Lower lobe of right lung (tissue), 2 donors: ENCODE data around the gene CYTH4. TPM values are rescaled to one million over a fixed set of nuclear protein-coding genes. Genes with fewer than 3 reads are reported as not detected.

Experiments
- ATAC-seq, 2 donors: fragments of 200-7000 bp; cut with Tn5 transposase; one replicate each; pipeline ENCODE4 v1.9.1; 2020 to 2022; ENCODE audit warnings: mild to moderate bottlenecking in 2 of 2, moderate library complexity in 2 of 2
- DNase-seq: peaks from one replicate; pipeline ENCODE4 v3.0.0-alpha.2; 2020
- H3K27ac ChIP-seq: fragments of 200-600 bp; one replicate; pipeline ENCODE4 v1.8.0; 2022
- H3K27me3 ChIP-seq: fragments of 200-600 bp; one replicate; pipeline ENCODE4 v1.8.0; 2022; ENCODE audit warnings: low read depth
- H3K36me3 ChIP-seq: fragments of 200-600 bp; one replicate; pipeline ENCODE4 v1.8.0; 2022; ENCODE audit warnings: mild to moderate bottlenecking
- H3K4me1 ChIP-seq: fragments of 200-600 bp; one replicate; pipeline ENCODE4 v1.8.0; 2022
- H3K4me3 ChIP-seq: fragments of 200-600 bp; one replicate; pipeline ENCODE4 v1.8.0; 2022; ENCODE audit warnings: mild to moderate bottlenecking
- H3K9me3 ChIP-seq: fragments of 200-600 bp; one replicate; pipeline ENCODE4 v1.8.0; 2022
- intact Hi-C: fragments of 100-400 bp; cut with DNase I; formaldehyde crosslinking; loops from one replicate; pipeline ENCODE4 v1.11.0; 2022
- total RNA-seq: library from RNA; stranded (reverse); fragmentation: NEBNext Ultra II Directional; extraction: Animal tissue kit (Norgen Biotek cat#: 25700); gene quantifications from one replicate; pipeline ENCODE4 v1.2.1, GENCODE V29; 2021
- TF ChIP-seq, protein P1 (sequence below): fragments of 200-600 bp; IDR thresholded peaks from one replicate; pipeline ENCODE4 v1.8.0; 2022; ENCODE audit warnings: antibody characterized with exemption, mild to moderate bottlenecking
- donor health status: DM: no; HTN: yes; CAD: no; lungs with severe emphysema.

The CYTH4 gene
- total RNA-seq, 1 donor from 2014 or later: 45.4 TPM

DNA sequence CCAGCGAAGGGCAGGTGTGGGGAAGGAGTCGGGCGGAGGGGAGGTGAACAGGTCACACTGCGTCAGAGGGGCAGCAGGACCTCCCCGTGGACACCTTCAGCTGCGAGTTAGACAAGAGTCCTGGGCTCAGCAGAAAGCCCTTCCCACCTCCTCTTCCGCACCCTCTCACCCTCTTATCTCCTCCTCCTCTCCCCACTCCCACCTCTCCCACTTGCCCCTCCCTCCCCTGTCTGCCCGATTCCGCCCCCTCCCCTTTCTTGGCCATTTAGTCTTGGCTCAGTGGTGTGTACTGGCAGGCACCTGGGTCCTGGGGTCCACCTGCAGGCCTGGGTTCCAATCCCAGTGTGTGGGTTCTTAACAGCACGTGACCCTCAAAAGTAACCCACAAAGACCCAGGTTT, 37.2 kb downstream of the CYTH4 start:
- H3K27me3 ChIP-seq: peaks cover 21% of the 10 kb centered on the region
- H3K4me3 ChIP-seq: no peak overlapping the region
- TF ChIP-seq, protein P1, sequence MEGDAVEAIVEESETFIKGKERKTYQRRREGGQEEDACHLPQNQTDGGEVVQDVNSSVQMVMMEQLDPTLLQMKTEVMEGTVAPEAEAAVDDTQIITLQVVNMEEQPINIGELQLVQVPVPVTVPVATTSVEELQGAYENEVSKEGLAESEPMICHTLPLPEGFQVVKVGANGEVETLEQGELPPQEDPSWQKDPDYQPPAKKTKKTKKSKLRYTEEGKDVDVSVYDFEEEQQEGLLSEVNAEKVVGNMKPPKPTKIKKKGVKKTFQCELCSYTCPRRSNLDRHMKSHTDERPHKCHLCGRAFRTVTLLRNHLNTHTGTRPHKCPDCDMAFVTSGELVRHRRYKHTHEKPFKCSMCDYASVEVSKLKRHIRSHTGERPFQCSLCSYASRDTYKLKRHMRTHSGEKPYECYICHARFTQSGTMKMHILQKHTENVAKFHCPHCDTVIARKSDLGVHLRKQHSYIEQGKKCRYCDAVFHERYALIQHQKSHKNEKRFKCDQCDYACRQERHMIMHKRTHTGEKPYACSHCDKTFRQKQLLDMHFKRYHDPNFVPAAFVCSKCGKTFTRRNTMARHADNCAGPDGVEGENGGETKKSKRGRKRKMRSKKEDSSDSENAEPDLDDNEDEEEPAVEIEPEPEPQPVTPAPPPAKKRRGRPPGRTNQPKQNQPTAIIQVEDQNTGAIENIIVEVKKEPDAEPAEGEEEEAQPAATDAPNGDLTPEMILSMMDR: no peak
- DNase-seq (no peak), ATAC-seq (no peak)
- peaks cover 4% of the 10 kb centered on the region for H3K4me1 ChIP-seq
- intact Hi-C loops: no loop called here
- no peaks in the 10 kb centered on the region for H3K9me3 ChIP-seq
- H3K36me3 ChIP-seq: no peaks in the 10 kb centered on the region
- no peak overlapping the region for H3K27ac ChIP-seq

DNA sequence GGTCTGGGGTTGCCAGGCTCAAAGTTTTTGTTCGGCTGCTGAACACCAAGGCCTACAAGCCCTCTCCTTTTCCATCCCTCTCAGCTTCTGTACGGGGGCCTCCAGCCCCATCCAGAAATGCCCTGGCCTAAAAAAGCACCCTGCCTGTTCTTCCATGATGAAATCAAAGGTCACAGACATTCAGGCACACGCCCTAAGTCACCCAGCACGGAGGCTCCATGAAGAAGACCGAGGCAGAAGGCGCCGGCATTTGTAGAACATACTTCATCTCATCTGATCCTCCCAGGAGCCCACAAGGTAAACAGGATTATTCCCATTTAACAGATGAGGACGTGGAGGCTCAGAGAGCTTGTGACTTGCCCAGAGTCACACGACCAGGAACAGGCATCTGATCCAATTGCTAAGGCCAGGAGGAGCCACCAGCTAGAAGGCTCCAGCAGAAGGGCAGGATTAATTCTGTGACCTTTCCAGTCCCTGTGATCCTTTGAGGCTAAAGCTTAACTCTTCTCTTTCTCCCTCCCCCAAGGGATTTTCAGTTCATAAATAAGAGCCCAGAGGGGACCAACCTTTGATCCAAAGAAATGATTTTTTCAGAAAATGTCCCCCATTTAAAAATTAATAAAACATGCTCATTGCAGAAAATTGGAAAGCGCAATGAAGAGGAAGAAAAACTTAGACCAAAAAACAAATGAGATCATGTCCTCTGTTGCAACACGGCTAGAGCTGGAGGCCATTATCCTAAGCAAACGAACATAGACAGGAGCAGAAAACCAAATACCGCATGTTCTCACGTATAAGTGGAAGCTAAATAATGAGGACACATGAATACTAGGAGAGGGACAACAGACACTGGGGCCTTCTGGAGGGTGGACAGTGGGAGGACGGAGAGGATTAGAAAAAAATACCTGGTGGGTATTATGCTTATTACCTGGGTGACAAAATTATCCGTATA, 38.7 kb downstream of the CYTH4 start:
- H3K36me3 ChIP-seq: no peaks in the 10 kb centered on the region
- ATAC-seq (no peak), DNase-seq (no peak)
- intact Hi-C loops: no loop called here
- H3K27ac ChIP-seq: no peak overlapping the region
- H3K9me3 ChIP-seq: no peaks in the 10 kb centered on the region
- H3K4me3 ChIP-seq: no peak overlapping the region
- peaks cover 37% of the 10 kb centered on the region for H3K27me3 ChIP-seq
- TF ChIP-seq, protein P1: no peak
- peaks cover 4% of the 10 kb centered on the region for H3K4me1 ChIP-seq

DNA sequence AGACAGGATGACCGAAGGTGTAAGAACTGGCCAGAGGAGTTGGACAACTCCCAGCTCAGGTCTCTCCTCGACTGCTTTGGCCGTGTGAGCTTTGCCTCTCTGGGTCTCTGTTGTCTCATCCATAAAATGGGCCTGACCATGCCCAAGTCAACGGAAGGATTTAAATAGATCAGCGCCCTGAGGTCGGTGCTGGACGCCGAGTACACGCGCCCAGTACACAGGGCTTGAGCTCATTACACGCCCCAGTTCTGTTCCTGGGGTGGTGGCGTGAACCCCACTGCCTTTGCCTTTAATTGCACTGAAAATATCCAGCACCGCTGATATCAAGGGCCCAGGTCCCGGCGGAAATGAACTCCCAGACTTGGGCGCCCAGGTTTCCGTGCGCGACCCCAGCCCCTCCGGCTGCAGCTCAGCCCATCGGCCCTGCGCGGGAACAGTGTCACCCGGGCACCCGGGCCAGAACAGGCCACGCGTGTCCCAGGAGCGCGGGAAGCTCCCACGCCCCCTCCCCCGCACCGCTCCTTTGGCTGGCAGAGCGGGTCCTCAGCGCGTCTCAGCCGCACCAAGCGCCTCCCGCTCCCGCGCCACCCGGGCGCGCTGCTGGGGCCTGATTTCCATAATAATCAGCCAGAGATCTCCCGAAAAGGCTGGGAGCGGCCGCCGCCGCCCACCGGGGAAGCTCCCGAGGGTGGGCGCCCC, 42.2 kb downstream of the CYTH4 start:
- Histone ChIP-seq H3K27ac (no peak overlapping the region), H3K27me3 (peaks cover 61% of the 10 kb centered on the region), H3K36me3 (no peaks in the 10 kb centered on the region), H3K4me1 (peaks cover 4% of the 10 kb centered on the region), H3K9me3 (no peaks in the 10 kb centered on the region), H3K4me3 (no peak overlapping the region)
- DNase-seq: no peak
- TF ChIP-seq, protein P1: no peak
- intact Hi-C loops: no loop called here
- ATAC-seq: no peak

DNA sequence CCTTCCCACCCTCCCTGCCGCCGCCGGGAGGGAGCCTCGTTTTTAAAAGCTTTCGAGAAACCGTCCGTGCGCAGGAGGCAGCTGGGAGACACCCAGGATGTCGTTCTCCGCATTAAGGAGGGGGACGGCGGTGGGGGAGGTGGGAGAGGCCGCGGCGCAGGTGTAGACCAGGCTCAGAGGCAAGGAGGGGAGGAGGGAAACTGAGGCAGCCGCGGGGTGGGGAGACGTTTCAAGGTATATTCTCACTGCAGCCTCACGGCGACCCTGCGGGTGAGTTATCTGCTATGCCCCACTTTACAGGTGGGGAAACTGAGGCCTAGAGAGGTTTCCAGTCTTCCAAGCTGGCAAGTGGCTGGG, 42.7 kb downstream of the CYTH4 start:
- H3K36me3 ChIP-seq: no peaks in the 10 kb centered on the region
- no peak for ATAC-seq
- intact Hi-C loops: no loop called here
- no peak overlapping the region for H3K27ac ChIP-seq
- no peaks in the 10 kb centered on the region for H3K9me3 ChIP-seq
- TF ChIP-seq, protein P1: no peak
- no peak overlapping the region for H3K4me3 ChIP-seq
- DNase-seq: no peak
- peaks cover 63% of the 10 kb centered on the region for H3K27me3 ChIP-seq
- H3K4me1 ChIP-seq: peaks cover 4% of the 10 kb centered on the region

DNA sequence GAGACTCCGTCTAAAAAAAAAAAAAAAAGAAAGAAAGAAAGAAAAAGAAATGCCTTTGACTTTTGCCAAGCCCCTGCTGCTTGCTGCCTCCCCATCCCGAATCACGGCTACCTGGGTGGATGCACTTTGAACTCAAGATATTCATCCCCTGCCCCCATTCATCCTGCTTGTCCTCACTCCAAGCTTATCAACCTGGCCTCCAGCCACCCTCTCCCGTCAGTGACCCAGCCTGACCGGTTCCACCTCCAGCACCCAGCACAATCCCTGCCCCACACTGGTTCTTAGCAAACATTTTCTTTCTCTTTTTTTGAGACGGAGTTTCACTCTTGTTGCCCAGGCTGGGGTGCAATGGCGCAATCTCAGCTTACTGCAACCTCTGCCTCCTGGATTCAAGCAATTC, 44.4 kb downstream of the CYTH4 start:
- Histone ChIP-seq H3K27me3 (peaks cover 80% of the 10 kb centered on the region), H3K36me3 (no peaks in the 10 kb centered on the region), H3K4me3 (no peak overlapping the region), H3K4me1 (peaks cover 4% of the 10 kb centered on the region), H3K27ac (no peak overlapping the region), H3K9me3 (no peaks in the 10 kb centered on the region)
- intact Hi-C loops: no loop called here
- TF ChIP-seq, protein P1: no peak
- peak; percentile 78 for DNase-seq
- ATAC-seq: peak; percentile 80 to 85
